ENCODE measurements around the gene TMEM163. TPM values are rescaled to one million over a fixed set of nuclear protein-coding genes. Genes with fewer than 3 reads are reported as not detected.

TMEM163 gene
- total and polyA plus RNA-seq, 2 of the 13 experiments (the other 11 are each of a cell fraction or from before 2014, with no cell fraction given): 0.05 TPM; not detected in 1

GRCh38 chr2:134640494-134640893, 78.3 kb downstream of the TMEM163 start (continued):
- TF ChIP-seq LCORL (IDR thresholded peaks at IDR 0.05) (no peak), LCORL (CRISPR knock-in tag; IDR thresholded peaks at IDR 0.05) (no peak)

GRCh38 chr2:134639265-134639664, 79.5 kb downstream of the TMEM163 start:
- H2AFZ ChIP-seq (ENCODE audit: low read length): no peak overlapping the region
- TF ChIP-seq ZIK1 (CRISPR knock-in tag; IDR thresholded peaks at IDR 0.05; ENCODE audit: borderline replicate concordance, low read depth) (no peak), ZNF7 (CRISPR knock-in tag; IDR thresholded peaks at IDR 0.05) (no peak), TIGD3 (CRISPR knock-in tag; IDR thresholded peaks at IDR 0.05; ENCODE audit: borderline replicate concordance) (no peak), LCORL (IDR thresholded peaks at IDR 0.05) (no peak), LCORL (CRISPR knock-in tag; IDR thresholded peaks at IDR 0.05) (no peak), ZNF276 (CRISPR knock-in tag; IDR thresholded peaks at IDR 0.05; ENCODE audit: low read depth) (no peak), ELF4 (CRISPR knock-in tag; IDR thresholded peaks at IDR 0.05; ENCODE audit: borderline replicate concordance) (no peak)
- TF ChIP-seq, protein P1, sequence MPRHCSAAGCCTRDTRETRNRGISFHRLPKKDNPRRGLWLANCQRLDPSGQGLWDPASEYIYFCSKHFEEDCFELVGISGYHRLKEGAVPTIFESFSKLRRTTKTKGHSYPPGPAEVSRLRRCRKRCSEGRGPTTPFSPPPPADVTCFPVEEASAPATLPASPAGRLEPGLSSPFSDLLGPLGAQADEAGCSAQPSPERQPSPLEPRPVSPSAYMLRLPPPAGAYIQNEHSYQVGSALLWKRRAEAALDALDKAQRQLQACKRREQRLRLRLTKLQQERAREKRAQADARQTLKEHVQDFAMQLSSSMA (CRISPR knock-in tag; IDR thresholded peaks at IDR 0.05): no peak
- H4K20me1 ChIP-seq (ENCODE audit: insufficient read depth, low read length): no peaks in the 10 kb centered on the region
- no peaks in the 10 kb centered on the region for H3K4me1 ChIP-seq (ENCODE audit: insufficient read depth, low read length)
- H3K79me2 ChIP-seq (ENCODE audit: insufficient read depth, low read length): no peaks in the 10 kb centered on the region
- CTCF ChIA-PET (ENCODE audit: low intra/inter-chr PET ratio, low total read pairs): no interaction called here
- DNase-seq (ENCODE audit: low spot score) (no peak), ATAC-seq (no peak), FAIRE-seq (no peak)
- no peak overlapping the region for H3K9ac ChIP-seq (ENCODE audit: insufficient read depth, low read depth, low read length)
- no peak overlapping the region for H3K4me2 ChIP-seq (ENCODE audit: low read depth, low read length)
- in situ Hi-C loops (cut with HindIII; ENCODE audit: extremely low pct_ligation_motif_present, low pct_unique_long_range_greater_than_20kb): no loop called here
- H3K27me3 ChIP-seq (ENCODE audit: control insufficient read depth in 1 of 2, insufficient read depth in 2 of 2, low read length in 2 of 2): peaks cover 2 to 20% of the 10 kb centered on the region in 2 experiments; a peak in 2 of 5 replicates
- WGBS (ENCODE audit: low lambda C conversion rate): 1% methylated on average over 2 of the region's 2 CpGs
- H3K27ac ChIP-seq (ENCODE audit: extremely low read length, insufficient read depth, low read length): no peak overlapping the region
- intact Hi-C loops (cut with micrococcal nuclease; ENCODE audit: unreplicated experiment): no loop called here
- BruUV-seq (replicated peaks): no TSS peak
- POLR2A ChIA-PET: no interaction called here
- no peaks in the 10 kb centered on the region for H3K36me3 ChIP-seq (replicated peaks in 1 of 2; ENCODE audit: control insufficient read depth in 1 of 2, insufficient read depth in 2 of 2, low read length in 2 of 2)
- no peak overlapping the region for H3K4me3 ChIP-seq (replicated peaks in 1 of 3; ENCODE audit: insufficient read depth in 1 of 3, low read depth in 2 of 3, low read length in 3 of 3)
- H3K9me3 ChIP-seq (ENCODE audit: low read length): no peaks in the 10 kb centered on the region

Data from HepG2 (cell line).